Measurements from ENCODE around the gene SPATA9. TPM values are rescaled to one million over a fixed set of nuclear protein-coding genes. Genes with fewer than 3 reads are reported as not detected.
"Not testable (repeated sequence)": the region's sequence is repeated elsewhere in the genome, so short reads cannot be mapped to it uniquely, and the experiment has no call there.

The SPATA9 gene
- total RNA-seq, 1 donor from 2014 or later, result 1.0 TPM

DNA sequence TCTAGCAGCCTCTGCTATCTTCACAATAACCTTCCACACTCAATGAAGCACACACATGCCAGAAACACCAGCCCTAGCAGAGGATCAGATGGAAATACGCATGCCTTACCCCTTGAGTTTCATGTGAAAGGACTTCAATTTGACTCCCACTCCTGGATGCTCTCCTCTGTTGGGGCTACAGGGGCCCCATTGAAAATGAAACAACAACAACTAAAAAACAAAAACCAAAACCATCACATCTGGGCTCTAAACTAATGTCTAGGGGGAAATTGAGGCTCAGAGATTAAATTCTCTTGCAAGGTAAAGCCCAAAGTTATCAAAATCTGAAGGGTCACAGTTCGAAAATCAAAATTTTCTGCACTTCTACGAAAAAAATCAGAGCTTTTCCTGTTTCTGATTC lies 44.2 kb downstream of the SPATA9 start:
- Mint-ChIP-seq H3K4me1 (no peaks in the 10 kb centered on the region), H3K27me3 (ENCODE audit: low read depth) (peaks cover 2% of the 10 kb centered on the region), H3K4me3 (no peak overlapping the region), H3K27ac (ENCODE audit: unreplicated experiment) (no peak overlapping the region), H3K36me3 (ENCODE audit: low read depth) (no peaks in the 10 kb centered on the region), H3K9me3 (peaks cover under 1% of the 10 kb centered on the region)
- DNase-seq (ENCODE audit: low read depth, low spot score), result no peak
- TF ChIP-seq, protein P1, sequence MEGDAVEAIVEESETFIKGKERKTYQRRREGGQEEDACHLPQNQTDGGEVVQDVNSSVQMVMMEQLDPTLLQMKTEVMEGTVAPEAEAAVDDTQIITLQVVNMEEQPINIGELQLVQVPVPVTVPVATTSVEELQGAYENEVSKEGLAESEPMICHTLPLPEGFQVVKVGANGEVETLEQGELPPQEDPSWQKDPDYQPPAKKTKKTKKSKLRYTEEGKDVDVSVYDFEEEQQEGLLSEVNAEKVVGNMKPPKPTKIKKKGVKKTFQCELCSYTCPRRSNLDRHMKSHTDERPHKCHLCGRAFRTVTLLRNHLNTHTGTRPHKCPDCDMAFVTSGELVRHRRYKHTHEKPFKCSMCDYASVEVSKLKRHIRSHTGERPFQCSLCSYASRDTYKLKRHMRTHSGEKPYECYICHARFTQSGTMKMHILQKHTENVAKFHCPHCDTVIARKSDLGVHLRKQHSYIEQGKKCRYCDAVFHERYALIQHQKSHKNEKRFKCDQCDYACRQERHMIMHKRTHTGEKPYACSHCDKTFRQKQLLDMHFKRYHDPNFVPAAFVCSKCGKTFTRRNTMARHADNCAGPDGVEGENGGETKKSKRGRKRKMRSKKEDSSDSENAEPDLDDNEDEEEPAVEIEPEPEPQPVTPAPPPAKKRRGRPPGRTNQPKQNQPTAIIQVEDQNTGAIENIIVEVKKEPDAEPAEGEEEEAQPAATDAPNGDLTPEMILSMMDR (conservative IDR thresholded peaks at IDR 0.05), result no peak

DNA sequence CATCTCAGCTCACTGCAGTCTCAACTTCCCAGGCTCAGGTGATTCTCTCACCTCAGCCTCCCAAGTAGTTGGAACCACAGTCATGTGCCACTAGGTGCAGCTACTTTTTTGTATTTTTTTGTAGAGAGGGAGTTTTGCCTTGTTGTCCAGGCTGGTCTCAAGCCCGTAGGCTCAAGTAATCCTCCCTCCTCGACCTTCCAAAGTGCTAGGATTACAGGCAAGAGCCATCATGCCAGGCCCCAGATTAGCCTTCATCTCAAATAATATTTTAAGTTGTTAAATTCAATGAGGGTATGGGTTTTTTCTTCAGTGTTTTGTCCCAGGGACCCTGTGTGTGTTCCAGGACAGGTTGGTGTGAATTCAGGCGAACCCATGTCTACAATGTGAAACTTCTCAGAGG lies 48.7 kb downstream of the SPATA9 start:
- Mint-ChIP-seq H3K4me1 (no peaks in the 10 kb centered on the region), H3K27ac (ENCODE audit: unreplicated experiment) (no peak overlapping the region), H3K36me3 (ENCODE audit: low read depth) (no peaks in the 10 kb centered on the region), H3K9me3 (peaks cover 7% of the 10 kb centered on the region), H3K27me3 (ENCODE audit: low read depth) (peaks cover 2% of the 10 kb centered on the region), H3K4me3 (no peak overlapping the region)
- TF ChIP-seq, protein P1 (conservative IDR thresholded peaks at IDR 0.05), result no peak
- DNase-seq (ENCODE audit: low read depth, low spot score), result no peak

DNA sequence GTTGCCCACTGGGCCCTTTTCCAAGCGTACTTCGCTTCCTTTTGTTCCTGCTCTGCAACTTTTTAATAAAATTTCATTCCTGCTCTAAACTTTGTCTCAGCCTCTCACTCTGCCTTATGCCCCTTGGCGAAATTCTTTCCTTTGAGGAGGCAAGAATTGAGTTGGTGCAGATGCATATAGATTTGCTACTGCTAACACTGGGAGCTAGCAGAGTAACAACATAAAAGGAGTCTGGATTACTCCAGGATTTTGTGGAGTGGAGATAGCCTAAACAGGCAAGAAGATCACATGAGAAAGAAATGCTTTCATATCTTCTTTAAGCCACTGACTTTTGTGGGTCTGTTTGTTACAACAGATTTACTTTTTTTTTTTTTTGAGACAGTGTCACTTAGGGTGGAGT lies 49.1 kb downstream of the SPATA9 start:
- H3K36me3 Mint-ChIP-seq (ENCODE audit: low read depth), result no peaks in the 10 kb centered on the region
- no peak for DNase-seq (ENCODE audit: low read depth, low spot score)
- TF ChIP-seq, protein P1 (conservative IDR thresholded peaks at IDR 0.05), result no peak
- H3K27me3 Mint-ChIP-seq (ENCODE audit: low read depth), result peaks cover 2% of the 10 kb centered on the region
- no peaks in the 10 kb centered on the region for H3K4me1 Mint-ChIP-seq
- no peak overlapping the region for H3K4me3 Mint-ChIP-seq
- H3K27ac Mint-ChIP-seq (ENCODE audit: unreplicated experiment), result no peak overlapping the region
- peaks cover 8% of the 10 kb centered on the region for H3K9me3 Mint-ChIP-seq

DNA sequence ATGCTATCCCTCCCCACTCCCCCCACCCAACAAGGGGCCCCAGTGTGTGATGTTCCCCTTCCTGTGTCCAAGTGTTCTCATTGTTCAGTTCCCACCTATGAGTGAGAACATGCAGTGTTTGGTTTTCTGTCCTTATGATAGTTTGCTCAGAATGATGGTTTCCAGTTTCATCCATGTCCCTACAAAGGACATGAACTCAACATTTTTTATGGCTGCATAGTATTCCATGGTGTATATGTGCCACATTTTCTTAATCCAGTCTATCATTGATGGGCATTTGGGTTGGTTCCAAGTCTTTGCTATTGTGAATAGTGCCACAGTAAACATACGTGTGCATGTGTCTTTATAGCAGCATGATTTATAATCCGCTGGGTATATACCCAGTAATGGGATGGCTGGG lies 49.8 kb downstream of the SPATA9 start:
- not testable (repeated sequence) for DNase-seq (ENCODE audit: low read depth, low spot score); H3K9me3 Mint-ChIP-seq; H3K36me3 Mint-ChIP-seq (ENCODE audit: low read depth); H3K27me3 Mint-ChIP-seq (ENCODE audit: low read depth); H3K4me3 Mint-ChIP-seq; H3K4me1 Mint-ChIP-seq; H3K27ac Mint-ChIP-seq (ENCODE audit: unreplicated experiment)

DNA sequence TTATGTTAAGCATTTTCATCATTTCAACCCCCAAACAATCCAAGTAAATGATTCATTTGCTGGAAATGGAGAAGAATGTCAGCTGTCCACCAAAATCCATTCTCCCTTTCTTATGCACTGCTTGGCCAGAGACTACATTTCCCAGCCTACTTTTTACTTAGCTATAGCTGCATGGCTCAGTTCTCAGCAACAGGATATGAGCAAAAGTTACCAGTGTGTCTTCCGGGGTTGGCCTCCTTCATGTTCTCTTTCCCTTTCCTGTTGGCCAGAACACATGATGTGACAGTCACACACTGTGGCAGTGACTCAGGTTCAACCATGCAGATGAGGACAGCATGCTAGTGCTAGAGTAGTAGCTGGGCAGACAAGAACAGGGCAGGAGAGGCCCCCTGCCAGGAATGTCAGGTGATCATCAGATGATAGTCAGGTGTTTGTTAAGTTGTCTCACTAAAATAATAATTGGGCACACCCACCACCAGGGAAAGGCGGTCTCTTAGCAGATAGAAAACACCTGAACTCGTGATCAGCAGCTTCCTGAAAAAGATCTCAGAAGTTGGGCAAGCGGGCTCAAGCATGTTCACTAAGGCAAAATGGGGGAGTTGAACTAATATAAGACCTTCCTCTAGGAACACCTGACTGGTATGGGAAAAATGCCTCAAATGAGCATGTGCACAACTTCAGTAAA lies 50.7 kb downstream of the SPATA9 start:
- TF ChIP-seq, protein P1 (conservative IDR thresholded peaks at IDR 0.05), result no peak
- H3K9me3 Mint-ChIP-seq, result peaks cover 12% of the 10 kb centered on the region
- no peaks in the 10 kb centered on the region for H3K27me3 Mint-ChIP-seq (ENCODE audit: low read depth)
- no peak for DNase-seq (ENCODE audit: low read depth, low spot score)
- H3K36me3 Mint-ChIP-seq (ENCODE audit: low read depth), result no peaks in the 10 kb centered on the region
- H3K4me3 Mint-ChIP-seq, result no peak overlapping the region
- no peaks in the 10 kb centered on the region for H3K4me1 Mint-ChIP-seq
- no peak overlapping the region for H3K27ac Mint-ChIP-seq (ENCODE audit: unreplicated experiment)

DNA sequence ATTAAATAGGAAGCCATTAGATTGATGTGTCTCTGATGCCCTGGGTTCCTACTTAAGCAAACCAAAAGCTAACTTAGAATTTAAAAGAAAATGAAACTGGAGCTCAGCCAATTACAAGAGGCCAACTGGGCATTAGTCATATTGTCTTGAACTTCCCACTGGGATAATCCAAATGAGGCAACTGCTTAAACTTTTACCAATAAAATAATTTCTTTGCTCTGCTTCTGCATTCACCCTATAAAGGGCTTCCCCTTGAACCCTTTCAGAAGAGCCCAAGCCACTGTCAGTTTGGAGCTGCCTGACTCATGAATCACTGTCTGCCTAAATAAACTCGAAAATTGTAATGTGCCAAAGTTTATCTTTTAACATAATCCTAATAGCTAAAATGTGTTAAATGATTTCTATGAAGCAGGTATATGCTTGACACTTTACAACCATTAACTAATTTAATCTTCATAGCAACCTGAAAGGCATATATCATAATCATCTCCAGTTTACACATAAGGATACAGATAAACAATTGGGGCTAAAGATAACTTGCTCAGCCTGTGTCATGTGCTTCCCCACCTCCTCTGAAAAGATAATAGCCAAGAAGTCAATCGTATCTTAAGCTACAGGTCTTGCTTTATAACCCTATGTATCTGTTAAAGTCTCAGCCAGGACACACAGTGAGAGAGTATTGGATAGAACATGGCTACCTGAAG lies 51.4 kb downstream of the SPATA9 start:
- Mint-ChIP-seq H3K4me3 (no peak overlapping the region), H3K36me3 (ENCODE audit: low read depth) (no peaks in the 10 kb centered on the region), H3K27me3 (ENCODE audit: low read depth) (peaks cover under 1% of the 10 kb centered on the region), H3K27ac (ENCODE audit: unreplicated experiment) (no peak overlapping the region), H3K9me3 (peaks cover 12% of the 10 kb centered on the region), H3K4me1 (no peaks in the 10 kb centered on the region)
- TF ChIP-seq, protein P1 (conservative IDR thresholded peaks at IDR 0.05), result no peak
- no peak for DNase-seq (ENCODE audit: low read depth, low spot score)
